ENCODE results near the gene DFFA.
"Not testable (repeated sequence)": the region's sequence is repeated elsewhere in the genome, so short reads cannot be mapped to it uniquely, and the experiment has no call there.

DFFA gene

GRCh38 chr1:10504249-10504648 lies 31.9 kb upstream of the DFFA start:
- no peak for DNase-seq

- no peak for DNase-seq
These were observed 29.9 kb upstream of the DFFA start for GRCh38 chr1:10502206-10502605.

- no peak for DNase-seq
These were observed 25.9 kb upstream of the DFFA start for GRCh38 chr1:10498231-10498630.

GRCh38 chr1:10497109-10497508 lies 24.8 kb upstream of the DFFA start:
- DNase-seq = no peak

DNA sequence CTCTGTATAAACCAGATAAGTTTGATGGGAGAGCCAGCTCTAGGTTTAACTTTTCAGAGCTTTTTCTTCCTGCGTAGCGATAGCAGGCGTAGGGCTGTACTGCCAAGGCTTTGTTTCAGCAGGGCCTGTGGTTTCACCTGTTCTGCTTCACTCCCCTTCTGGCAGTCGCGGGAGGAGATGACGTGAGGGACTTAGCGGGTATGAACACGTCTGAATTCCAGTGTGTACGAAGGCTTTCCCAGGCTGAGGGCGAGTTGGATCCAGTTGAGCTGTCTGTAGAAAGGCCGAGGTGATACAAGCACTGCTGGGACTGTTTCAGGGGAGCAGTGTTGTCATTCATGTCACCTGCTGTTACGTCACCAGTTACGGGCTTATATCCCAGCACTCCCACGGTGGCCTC lies 23.6 kb upstream of the DFFA start:
- DNase-seq = no peak

DNA sequence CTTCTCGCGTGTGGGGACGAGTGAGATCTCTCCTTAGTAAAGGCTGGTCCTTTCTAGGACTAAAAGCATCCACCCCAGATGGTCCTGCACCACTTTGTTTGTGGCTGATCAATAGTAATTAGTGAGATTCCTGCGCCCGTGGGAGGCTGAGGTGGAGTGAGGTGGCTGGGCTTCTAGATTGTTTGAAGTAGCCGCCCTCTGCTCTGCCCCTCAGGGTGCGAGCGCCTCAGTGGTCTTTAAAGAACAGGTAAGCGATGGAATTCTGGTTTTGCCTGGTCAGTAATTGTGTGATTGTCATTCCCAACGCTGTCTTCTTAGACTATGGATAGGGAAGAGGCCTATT lies 23.1 kb upstream of the DFFA start:
- no peak for DNase-seq

DNA sequence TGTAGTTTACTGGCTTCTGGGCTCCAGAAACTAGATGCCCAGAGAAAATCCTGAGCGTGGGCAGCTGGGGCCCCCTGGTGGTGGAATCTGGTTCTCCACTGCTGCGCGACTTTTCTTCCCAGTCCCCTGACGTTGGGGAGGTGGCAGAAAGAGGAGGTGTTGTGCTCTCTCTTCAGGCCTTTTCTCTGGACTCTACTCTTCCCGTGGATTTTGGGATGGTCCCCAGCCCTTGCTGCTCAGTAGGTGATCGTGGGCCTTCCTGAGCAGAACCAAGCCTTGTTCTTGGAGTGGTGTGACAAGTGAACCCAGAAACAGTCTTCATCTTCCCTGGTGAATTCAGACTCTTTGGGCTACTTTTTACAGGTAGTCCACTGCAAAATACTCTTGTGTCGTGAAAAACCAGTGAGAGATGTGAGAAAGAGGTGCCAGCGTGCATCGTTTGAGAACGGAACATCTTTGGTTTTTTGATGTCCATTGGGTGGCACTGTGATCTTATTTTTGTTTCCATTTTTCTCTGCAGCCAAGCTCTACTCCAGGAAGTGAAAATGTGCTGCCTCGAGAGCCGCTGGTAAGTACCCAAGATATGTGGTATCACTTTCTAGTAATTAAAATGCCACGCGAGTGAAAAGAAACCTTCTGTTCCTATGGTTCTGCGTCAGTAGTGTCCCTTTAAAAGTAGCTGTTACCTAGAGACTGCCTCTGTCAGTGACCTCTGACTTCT lies 22.6 kb upstream of the DFFA start:
- DNase-seq = peak; percentile 65

GRCh38 chr1:10494418-10494753 lies 22.1 kb upstream of the DFFA start:
- no peak for DNase-seq

GRCh38 chr1:10490286-10490970 lies 18.1 kb upstream of the DFFA start:
- DNase-seq = no peak

DNA sequence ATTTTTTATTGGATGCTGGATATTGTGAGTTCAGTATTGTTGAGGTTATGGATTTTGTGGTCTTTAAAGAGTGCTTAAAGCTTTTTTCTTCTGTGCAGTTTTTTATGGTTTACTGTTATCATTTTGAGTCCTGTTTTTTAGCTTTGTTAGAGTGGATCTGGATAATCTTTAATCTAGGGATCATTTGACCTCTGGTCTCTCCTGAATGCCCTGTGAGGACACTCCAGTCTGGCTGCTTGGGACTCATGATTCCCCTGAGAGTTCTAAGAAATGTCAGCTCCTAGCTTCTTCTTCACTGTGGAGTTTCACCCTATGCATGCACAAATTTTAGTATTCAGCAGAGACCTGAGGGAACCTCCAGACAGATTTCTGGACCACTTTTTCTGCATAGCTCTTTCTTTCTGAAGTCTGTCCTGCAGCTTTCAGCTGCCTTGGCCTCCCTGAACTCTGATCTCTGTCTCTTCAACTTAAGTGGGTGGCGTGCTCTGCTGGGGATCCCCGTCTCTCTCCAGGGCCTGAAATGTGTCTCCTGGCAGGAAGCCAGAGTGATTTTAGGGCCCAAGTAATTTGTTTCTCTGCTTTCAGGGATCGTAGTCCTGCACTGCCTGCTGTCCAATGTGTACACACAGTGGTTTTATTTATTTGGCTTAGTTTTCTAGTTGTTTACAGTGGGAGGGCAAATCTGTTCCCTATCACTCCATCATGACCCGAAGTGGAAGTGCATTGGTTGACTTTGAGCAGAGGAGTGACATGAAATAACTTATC lies 17.1 kb upstream of the DFFA start:
- no peak for DNase-seq

DNA sequence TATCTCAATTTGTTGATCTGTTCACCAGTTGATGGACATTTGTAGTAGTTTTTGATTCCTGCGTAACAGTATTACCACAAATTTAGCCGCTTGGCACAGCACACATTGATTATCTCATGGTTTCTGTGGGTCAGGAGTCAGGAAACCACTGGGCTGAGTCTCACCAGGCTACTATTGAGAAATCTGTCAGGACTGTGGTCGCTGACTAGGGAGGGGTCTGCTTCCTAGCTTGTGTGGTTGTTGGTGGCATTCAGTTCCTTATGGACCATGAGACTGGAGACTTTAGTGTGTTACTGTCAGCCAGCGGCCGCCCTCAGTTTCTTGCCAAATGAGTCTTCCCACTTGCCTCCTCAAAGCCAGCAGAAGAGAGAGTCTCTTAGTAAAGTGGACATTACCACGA lies 12.2 kb upstream of the DFFA start:
- no peak for DNase-seq

DNA sequence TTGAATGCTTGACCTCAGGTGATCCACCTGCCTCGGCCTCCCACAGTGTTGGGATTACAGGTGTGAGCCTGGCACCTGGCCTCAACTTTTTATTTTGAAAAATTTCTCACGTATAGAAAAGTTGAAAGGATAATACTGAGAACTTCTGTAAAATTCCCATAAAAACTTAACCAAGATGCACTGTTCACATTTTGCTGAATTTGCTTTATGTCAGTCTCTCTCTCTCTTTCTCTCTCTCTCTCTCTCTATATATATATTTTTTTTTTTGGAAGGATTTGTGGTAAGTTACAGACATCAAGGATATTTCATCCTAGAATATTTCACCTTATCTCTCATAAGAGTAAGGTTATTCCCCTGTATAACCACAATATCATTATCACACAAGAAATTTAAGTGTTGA lies 8.3 kb upstream of the DFFA start:
- no peak for DNase-seq

DNA sequence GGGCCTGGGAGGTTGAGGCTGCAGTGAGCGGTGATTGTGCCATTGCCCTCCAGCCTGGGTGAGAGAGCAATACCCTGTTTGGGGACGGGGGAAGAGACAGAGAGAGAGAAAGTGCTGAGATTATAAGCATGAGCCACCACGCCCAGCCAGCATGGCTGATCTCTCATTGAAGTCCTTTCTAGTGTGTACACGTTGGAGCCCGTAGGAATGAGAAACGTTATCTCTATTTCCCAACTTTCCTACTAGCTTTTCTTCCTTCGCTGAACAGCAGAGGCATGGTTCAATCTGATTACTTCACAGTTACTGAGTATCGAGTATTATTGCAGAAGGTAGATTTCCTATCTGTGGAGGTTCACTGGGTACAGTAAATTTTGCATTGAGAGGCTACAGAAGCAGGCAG lies 7.0 kb upstream of the DFFA start:
- no peak for DNase-seq

- no peak for DNase-seq
These were observed 3.2 kb upstream of the DFFA start for GRCh38 chr1:10475510-10475909.

DNA sequence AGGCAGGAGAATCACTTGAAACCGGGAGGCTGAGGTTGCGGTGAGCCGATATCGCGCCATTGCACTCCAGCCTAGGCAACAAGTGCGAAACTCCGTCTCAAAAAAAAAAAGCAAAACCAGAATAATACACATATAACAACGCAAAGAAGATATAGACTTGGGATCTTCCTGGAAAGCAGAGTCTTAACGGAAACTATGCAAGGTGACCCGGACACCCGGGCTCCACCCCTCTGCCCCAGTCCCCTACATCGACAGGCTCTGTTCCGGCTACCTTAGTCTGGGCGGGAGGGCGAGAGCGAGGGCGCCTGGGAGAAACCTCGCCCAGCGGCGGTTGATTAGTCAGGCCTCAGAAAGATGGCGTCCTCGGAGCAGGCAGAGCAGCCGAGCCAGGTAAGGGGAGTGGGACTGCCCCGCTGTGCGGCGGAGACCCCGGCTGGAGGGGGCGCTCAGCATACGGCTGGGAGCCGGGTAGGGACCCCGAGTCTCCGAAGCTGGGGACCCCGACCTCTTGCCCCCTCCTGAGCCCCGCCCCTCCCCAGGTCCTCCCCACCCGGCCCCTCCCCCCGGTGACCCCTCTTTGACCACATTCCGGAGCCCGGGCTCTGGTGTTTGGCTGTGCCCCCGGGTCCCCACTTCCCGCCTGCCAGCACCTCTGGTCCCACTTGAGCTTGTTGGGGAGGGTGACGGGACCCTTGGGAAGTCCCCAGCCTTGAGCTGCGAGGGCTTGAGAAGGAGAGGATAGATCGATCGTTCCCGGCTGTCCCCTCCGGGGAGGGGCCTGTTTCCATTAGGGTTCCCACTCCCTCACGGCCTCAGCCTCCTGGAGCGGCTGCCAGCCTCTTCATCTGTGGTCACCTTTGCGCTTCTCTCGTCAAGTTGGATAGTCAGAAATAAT lies 2.5 kb upstream of the DFFA start, which contains the start of gene PEX14:
PEX14 (plus strand) TSS at position 338 of the 895 bp plus-strand sequence; CDS start at position 355, 17 bp downstream.
- peak; percentile 73 for DNase-seq

DNA sequence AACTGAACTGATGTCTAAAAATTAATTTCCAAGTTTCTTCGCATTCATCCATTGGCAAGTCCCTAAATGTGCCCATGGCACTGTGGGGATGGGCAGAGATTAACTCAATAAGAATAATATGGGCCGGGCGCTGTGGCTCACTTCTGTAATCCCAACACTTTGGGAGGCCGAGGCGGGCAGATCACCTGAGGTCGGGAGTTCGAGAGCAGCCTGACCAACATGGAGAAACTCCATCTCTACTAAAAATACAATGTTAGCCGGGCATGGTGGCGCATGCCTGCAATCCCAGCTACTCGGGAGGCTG lies 1.9 kb upstream of the DFFA start:
- not testable (repeated sequence) for DNase-seq

- no peak for DNase-seq
These were observed 926 bp upstream of the DFFA start for GRCh38 chr1:10473145-10473765.

GRCh38 chr1:10471411-10472219 lies 714 bp downstream of the DFFA start:
- no peak for DNase-seq

- DNase-seq = no peak
These were observed 2.3 kb downstream of the DFFA start for GRCh38 chr1:10470043-10470442.

DNA sequence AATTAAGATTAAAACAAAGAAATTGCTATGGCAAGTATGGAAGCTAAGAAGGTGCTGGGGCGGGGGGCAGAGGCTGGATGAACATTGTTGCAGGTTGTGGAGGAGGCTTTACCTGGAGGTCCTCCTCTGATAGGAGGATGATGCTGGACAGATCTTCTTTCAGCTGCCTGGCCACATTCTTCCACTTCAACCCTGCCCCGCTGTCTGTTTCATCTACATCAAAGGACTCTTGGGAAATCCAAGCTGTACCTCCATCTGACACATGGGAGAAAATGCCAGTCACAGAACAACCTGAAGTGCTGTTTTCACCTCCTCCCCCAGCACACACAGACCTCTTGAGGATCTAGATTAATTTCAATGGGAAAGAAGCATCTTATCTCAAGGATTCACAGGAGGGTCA lies 5.3 kb downstream of the DFFA start:
- no peak for DNase-seq

- no peak for DNase-seq
These were observed 13.1 kb downstream of the DFFA start for GRCh38 chr1:10459184-10459583.

DNA sequence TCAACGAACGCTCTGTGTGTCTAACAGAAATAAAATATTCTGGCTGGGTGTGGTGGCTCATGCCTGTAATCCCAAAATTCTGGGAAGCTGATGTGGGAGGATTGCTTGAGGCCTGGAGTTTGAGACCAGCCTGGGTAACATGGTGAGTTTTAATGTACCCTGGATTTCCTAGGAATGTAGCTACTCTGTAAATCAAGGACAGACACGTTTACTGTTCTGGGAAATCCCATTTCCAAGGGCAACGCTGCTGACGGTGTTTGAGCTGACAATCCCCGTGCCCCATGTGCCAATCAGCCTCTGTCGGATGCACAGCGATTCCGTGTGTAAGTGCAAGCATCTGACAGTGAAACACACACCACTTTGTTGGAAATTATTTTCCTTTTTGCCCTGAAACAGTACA lies 14.5 kb downstream of the DFFA start:
- no peak for DNase-seq
